Frontal cortex (tissue), 4 donors: ENCODE data around the gene VPS52. TPM values are rescaled to one million over a fixed set of nuclear protein-coding genes. Genes with fewer than 3 reads are reported as not detected.

Experiments used
- DNase-seq, 2 donors: peaks; one replicate each; pipeline ENCODE4 v3.0.0; 2012; ENCODE audit warnings: low spot score in 2 of 2
- FAIRE-seq: peaks from 2 replicates; lab custom pipeline; 2012; peaks lifted over from hg19 to GRCh38; lab: Jason Lieb, UNC
- small RNA-seq: library from RNA; depleted of rRNA; stranded (forward); fragments of <200 nt; gene quantifications from one replicate; pipeline ENCODE3, GENCODE V24; 2014
- total RNA-seq: library from RNA; depleted of rRNA; stranded (reverse); fragments of >200 nt; gene quantifications from one replicate; pipeline ENCODE4 v1.2.3, GENCODE V29; 2014
- donor health status: control.
- donor health status: control.
- donor health status: control.

The VPS52 gene
- total RNA-seq, 1 donor from 2014 or later = 24.9 TPM

DNA sequence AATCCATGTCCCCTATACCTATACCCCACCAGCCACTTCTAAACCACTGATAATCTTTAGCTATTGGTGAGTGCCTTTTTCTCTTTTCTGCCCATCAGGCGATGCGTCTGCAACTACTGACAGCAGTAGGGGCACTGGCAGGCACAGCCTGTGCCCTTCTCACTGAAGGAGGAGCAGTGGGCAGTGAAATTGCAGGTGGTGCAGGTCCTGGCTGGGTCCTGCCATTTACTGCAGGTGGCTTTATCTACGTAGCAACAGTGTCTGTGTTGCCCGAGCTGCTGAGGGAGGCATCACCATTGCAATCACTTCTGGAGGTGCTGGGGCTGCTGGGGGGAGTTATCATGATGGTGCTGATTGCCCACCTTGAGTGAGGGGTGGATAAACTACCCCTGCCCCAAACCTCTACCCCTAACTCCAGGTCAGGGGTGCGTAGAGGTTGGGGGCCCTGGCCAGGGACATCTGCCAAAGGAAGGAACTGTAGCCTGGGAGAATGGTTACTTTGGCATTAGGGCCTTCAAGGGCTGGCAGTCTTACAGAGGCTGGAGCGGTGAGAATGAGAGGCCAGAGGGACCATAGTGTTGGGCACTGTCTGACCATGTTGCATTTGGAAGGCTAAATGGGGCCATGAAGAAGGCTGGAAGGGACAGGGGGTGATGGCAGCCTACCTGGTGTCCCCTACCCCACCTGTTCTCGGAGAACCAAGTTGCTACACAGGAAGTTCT, 68.1 kb downstream of the VPS52 start:
- no peak for DNase-seq
- no peak for FAIRE-seq

GRCh38 chr6:33202799-33203198, 68.9 kb downstream of the VPS52 start:
- FAIRE-seq = no peak

GRCh38 chr6:33201935-33202334, 69.7 kb downstream of the VPS52 start:
- DNase-seq (no peak), FAIRE-seq (no peak)

More at GRCh38 chr6:33202799-33203198, 68.9 kb downstream of the VPS52 start:
- no peak for DNase-seq

DNA sequence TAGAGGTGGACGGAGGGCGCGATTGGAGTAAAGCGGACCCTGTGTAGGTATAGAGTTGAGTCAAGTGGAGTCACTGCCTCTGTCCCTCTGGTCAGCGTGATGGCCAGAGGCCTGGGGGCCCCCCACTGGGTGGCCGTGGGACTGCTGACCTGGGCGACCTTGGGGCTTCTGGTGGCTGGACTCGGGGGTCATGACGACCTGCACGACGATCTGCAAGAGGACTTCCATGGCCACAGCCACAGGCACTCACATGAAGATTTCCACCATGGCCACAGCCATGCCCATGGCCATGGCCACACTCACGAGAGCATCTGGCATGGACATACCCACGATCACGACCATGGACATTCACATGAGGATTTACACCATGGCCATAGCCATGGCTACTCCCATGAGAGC, 70.5 kb downstream of the VPS52 start:
- DNase-seq (no peak), FAIRE-seq (no peak)

Small RNA genes within 50 kb of the gene (small RNA-seq; reads per million reads assigned to genes)
- 1.5 reads per million, percentile 76 among the genes with 10 or more reads in this experiment for gene MIR219A1

Other genes starting within 250 kb of the VPS52 start
- 1.6 TPM for gene HLA-DPA1, start 198.2 kb downstream of the VPS52 start, total RNA-seq
- gene HLA-DPB1, start 195.9 kb downstream of the VPS52 start, total RNA-seq = 2.4 TPM
- 1.2 TPM for gene COL11A2, start 79.4 kb downstream of the VPS52 start, total RNA-seq
- gene RXRB, start 71.2 kb downstream of the VPS52 start, total RNA-seq = 23.2 TPM
- gene SLC39A7, start 71.0 kb downstream of the VPS52 start, total RNA-seq = 36.3 TPM
- gene HSD17B8, start 67.2 kb downstream of the VPS52 start, total RNA-seq = 3.3 TPM
- gene RING1, start 63.4 kb downstream of the VPS52 start, total RNA-seq = 24.5 TPM
- gene RPS18, start 199 bp upstream of the VPS52 start, total RNA-seq = 4,003 TPM
- gene B3GALT4, start 5.2 kb upstream of the VPS52 start, total RNA-seq = 9.0 TPM
- gene WDR46, start 17.4 kb upstream of the VPS52 start, total RNA-seq = 42.4 TPM
- 31.0 TPM for gene PFDN6, start 17.7 kb upstream of the VPS52 start, total RNA-seq
- gene RGL2, start 27.1 kb upstream of the VPS52 start, total RNA-seq = 16.3 TPM
- 10.2 TPM for gene TAPBP, start 42.2 kb upstream of the VPS52 start, total RNA-seq
- gene ZBTB22, start 45.9 kb upstream of the VPS52 start, total RNA-seq = 27.3 TPM
- gene DAXX, start 51.1 kb upstream of the VPS52 start, total RNA-seq = 22.8 TPM
- 4.1 TPM for gene KIFC1, start 119.9 kb upstream of the VPS52 start, total RNA-seq
- 16.3 TPM for gene PHF1, start 139.1 kb upstream of the VPS52 start, total RNA-seq
- 84.8 TPM for gene CUTA, start 146.2 kb upstream of the VPS52 start, total RNA-seq
- gene SYNGAP1, start 148.2 kb upstream of the VPS52 start, total RNA-seq = 35.1 TPM
- gene ZBTB9, start 182.7 kb upstream of the VPS52 start, total RNA-seq = 9.0 TPM